Measurements from ENCODE around the gene TUBA4A. TPM values are rescaled to one million over a fixed set of nuclear protein-coding genes. Genes with fewer than 3 reads are reported as not detected.
A peak's percentile ranks its signal among the peaks of the same experiment; 100 is the strongest.

The TUBA4A gene
- total RNA-seq, 2 donors from 2014 or later: 20.4 to 84.6 TPM

DNA sequence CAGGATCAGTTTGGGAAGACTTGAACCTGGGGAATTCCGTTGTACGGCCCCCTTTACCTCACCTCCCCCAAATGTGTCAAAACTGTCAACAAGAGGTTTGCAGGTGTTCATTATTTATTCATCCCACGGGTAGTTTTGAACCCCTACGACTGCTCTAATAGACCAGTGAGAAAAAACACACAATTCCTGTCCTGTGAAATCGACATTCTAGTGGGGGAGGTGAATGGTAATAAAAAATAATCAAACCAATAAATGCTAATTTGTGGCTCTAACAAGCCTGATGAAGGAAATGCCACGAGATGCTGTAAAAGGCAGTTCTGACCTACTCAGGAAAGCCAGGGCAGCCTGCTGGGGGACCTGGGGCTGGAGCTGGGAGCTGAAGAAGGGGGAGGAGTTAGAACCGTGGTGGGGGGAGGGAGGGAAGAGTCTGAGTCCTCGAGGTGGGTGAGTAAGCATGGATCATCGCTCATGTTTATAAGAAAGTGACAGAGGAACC, 25.0 kb upstream of the TUBA4A start:
- Histone ChIP-seq H3K27ac (peak overlapping the region; percentile 90 to 97), H3K4me1 (ENCODE audit: control insufficient read depth in 1 of 2, low read depth in 2 of 2) (peaks cover 18 to 43% of the 10 kb centered on the region in 2 donors), H3K27me3 (replicated peaks; ENCODE audit: insufficient read depth) (no peaks in the 10 kb centered on the region), H3K36me3 (peaks cover 20% of the 10 kb centered on the region), H3K4me3 (peak overlapping the region; percentile 79), H3K9me3 (no peaks in the 10 kb centered on the region)
- ATAC-seq (ENCODE audit: insufficient number of reproducible peaks, low FRiP score, low read depth) (no peak), DNase-seq (ENCODE audit: low spot score) (no peak)
- TF ChIP-seq, protein P1, sequence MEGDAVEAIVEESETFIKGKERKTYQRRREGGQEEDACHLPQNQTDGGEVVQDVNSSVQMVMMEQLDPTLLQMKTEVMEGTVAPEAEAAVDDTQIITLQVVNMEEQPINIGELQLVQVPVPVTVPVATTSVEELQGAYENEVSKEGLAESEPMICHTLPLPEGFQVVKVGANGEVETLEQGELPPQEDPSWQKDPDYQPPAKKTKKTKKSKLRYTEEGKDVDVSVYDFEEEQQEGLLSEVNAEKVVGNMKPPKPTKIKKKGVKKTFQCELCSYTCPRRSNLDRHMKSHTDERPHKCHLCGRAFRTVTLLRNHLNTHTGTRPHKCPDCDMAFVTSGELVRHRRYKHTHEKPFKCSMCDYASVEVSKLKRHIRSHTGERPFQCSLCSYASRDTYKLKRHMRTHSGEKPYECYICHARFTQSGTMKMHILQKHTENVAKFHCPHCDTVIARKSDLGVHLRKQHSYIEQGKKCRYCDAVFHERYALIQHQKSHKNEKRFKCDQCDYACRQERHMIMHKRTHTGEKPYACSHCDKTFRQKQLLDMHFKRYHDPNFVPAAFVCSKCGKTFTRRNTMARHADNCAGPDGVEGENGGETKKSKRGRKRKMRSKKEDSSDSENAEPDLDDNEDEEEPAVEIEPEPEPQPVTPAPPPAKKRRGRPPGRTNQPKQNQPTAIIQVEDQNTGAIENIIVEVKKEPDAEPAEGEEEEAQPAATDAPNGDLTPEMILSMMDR (IDR thresholded peaks at IDR 0.05): no peak

DNA sequence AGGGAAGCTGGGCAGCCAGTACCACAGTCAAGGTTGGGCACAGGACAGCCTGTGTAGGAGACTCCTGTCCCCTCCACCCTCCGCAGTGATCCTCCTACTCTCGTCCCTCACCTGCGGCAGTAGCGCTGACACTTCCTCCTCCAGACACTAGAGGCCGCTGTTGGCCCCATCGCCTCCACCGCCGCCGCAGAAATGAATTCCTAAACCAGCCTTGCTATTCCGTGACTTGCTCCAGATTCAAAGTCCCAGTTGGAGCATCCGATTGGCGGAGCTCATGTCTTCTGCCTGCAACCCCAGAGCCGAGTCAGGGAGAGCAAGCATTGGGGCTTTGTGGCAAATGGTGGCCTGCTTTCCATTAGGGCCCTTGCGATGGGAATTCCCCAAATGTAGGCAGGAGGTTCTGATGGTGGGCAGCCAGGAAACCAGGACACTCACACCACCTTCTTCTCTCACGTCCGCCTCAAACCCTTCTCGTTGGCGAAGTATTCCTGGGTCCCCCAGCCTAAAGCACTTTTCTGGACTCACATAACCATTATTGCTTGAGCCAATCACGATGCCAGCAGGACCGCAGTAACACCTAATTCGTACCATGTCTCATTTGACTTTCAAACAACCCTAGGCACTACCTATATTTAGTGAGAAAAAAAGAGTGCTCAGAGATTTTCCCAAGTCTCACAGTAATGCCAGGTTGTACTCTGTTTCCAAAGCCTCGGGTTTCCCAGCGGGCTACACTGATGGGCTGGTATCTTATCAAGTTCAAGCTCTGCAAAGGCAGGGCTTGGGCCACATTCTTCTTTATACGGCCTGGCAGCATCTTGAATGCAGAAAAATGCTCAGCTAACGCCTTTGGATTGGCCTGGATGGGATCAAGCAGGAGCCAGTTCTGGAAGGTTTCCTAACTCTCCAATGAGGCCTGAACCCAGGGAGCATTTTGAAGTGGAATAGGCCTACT, 24.3 kb upstream of the TUBA4A start:
- peak overlapping the region; percentile 24 for H3K4me3 ChIP-seq
- TF ChIP-seq, protein P1 (IDR thresholded peaks at IDR 0.05): peak; percentile 97
- ATAC-seq (ENCODE audit: insufficient number of reproducible peaks, low FRiP score, low read depth) (no peak), DNase-seq (ENCODE audit: low spot score) (no peak)
- peak overlapping the region; percentile 90 to 97 for H3K27ac ChIP-seq
- H3K36me3 ChIP-seq: peaks cover 15% of the 10 kb centered on the region
- peaks cover 18 to 45% of the 10 kb centered on the region in 2 donors for H3K4me1 ChIP-seq (ENCODE audit: control insufficient read depth in 1 of 2, low read depth in 2 of 2)
- H3K27me3 ChIP-seq (replicated peaks; ENCODE audit: insufficient read depth): no peaks in the 10 kb centered on the region
- H3K9me3 ChIP-seq: no peaks in the 10 kb centered on the region

DNA sequence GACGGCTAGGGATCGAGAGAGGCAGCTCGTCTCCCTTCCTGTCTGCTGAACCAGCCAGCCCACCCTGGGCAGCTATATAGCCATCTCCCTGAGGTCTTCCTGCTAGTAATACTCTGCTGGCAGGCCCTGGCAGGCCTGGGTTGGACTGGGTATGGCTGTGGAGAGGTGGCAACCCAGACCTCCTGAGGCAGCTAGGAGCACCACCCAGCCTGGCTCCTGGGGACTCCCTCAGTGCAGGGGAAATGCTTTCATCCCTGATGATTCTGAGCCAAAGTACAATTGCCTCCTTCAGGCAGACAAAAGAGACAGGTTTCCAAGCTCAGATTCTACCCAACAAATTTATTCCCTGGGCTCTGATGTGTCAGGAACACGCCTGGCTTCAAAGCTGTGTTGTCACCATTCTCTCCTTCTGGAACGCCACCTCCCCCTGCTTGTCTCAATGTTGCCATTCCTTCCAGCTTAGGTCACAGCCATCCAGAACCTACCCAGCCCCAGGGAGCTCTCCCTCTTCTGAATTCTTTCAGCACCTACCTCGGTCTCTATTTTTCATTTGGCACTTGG, 20.7 kb upstream of the TUBA4A start:
- peak overlapping the region; percentile 25 for H3K4me3 ChIP-seq
- DNase-seq (ENCODE audit: low spot score): no peak
- H3K27ac ChIP-seq: peak overlapping the region; percentile 94 to 98
- no peaks in the 10 kb centered on the region for H3K9me3 ChIP-seq
- no peaks in the 10 kb centered on the region for H3K27me3 ChIP-seq (replicated peaks; ENCODE audit: insufficient read depth)
- H3K36me3 ChIP-seq: no peaks in the 10 kb centered on the region
- peaks cover 13 to 31% of the 10 kb centered on the region in 2 donors for H3K4me1 ChIP-seq (ENCODE audit: control insufficient read depth in 1 of 2, low read depth in 2 of 2)
- TF ChIP-seq, protein P1 (IDR thresholded peaks at IDR 0.05): no peak
- ATAC-seq (ENCODE audit: insufficient number of reproducible peaks, low FRiP score, low read depth): peak; percentile 39

DNA sequence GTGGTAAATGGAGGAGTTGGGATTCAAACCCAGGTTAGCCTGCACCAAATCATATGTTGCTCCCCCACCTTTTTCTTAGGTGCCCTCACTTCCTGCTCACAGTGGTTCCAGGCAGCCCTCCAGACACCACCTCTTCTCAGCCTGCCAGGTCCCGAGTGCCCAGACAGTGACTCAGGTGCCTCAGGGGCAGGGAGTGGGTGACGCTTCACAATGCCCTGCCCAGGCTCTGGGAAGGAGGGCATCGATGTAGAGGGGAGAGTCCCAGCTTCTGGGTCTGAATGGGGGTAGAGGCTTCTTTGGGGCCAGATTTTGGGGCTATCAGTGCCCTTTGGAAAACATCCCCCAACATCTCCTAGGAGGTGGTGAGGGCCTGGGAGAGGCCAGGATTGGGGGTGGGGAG, 20.2 kb upstream of the TUBA4A start:
- ATAC-seq (ENCODE audit: insufficient number of reproducible peaks, low FRiP score, low read depth) (no peak), DNase-seq (ENCODE audit: low spot score) (no peak)
- no peaks in the 10 kb centered on the region for H3K9me3 ChIP-seq
- peak overlapping the region; percentile 94 to 98 for H3K27ac ChIP-seq
- H3K36me3 ChIP-seq: no peaks in the 10 kb centered on the region
- H3K4me3 ChIP-seq: peak overlapping the region; percentile 19
- peaks cover 13 to 30% of the 10 kb centered on the region in 2 donors for H3K4me1 ChIP-seq (ENCODE audit: control insufficient read depth in 1 of 2, low read depth in 2 of 2)
- H3K27me3 ChIP-seq (replicated peaks; ENCODE audit: insufficient read depth): no peaks in the 10 kb centered on the region
- TF ChIP-seq, protein P1 (IDR thresholded peaks at IDR 0.05): no peak

DNA sequence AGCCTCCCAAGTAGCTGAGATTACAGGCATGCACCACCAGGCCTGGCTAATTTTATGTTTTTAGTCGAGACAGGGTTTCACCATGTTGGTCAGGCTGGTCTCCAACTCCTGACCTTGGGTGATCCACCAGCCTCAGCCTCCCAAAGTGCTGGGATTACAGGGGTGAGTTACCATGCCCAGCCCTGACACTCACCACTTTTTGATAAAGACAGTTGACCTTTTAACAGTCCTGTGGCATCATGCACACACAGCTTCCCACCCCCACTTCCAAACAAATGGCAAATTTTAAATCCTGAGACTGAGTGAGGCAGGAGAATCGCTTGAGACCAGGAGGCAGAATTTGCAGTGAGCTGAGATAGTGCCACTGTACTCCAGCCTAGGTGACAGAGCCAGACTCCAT, 19.3 kb upstream of the TUBA4A start:
- H3K9me3 ChIP-seq: no peaks in the 10 kb centered on the region
- H3K4me1 ChIP-seq (ENCODE audit: control insufficient read depth in 1 of 2, low read depth in 2 of 2): peaks cover 6 to 21% of the 10 kb centered on the region in 2 donors
- H3K27me3 ChIP-seq (replicated peaks; ENCODE audit: insufficient read depth): no peaks in the 10 kb centered on the region
- DNase-seq (ENCODE audit: low spot score): no peak
- ATAC-seq (ENCODE audit: insufficient number of reproducible peaks, low FRiP score, low read depth): no peak
- no peak overlapping the region for H3K4me3 ChIP-seq
- H3K27ac ChIP-seq: peak overlapping the region in 1 of 2 donors; percentile 94
- H3K36me3 ChIP-seq: no peaks in the 10 kb centered on the region
- TF ChIP-seq, protein P1 (IDR thresholded peaks at IDR 0.05): no peak
